NT2/D1 (cell line): ENCODE measurements around the gene KIAA1191.

Experiments
- SUZ12 ChIP-seq: IDR thresholded peaks from 2 replicates; pipeline ENCODE4 v1.6.1; 2011; ENCODE audit not compliant: insufficient read length, insufficient read depth; ENCODE audit errors: extremely low read depth
- YY1 ChIP-seq: IDR thresholded peaks from 2 replicates; pipeline ENCODE4 v1.6.1; 2011; ENCODE audit not compliant: insufficient read length, insufficient read depth
- ZNF274 ChIP-seq: IDR thresholded peaks from 2 replicates; pipeline ENCODE4 v1.6.1; 2011; ENCODE audit warnings: mild to moderate bottlenecking, low read depth, low read length

- TF ChIP-seq ZNF274 (no peak), SUZ12 (no peak), YY1 (no peak)
Measured at GRCh38 chr5:176359658-176360057, 1.9 kb downstream of the KIAA1191 start.
